ENCODE data around the gene TCF12.

TCF12 gene

DNA sequence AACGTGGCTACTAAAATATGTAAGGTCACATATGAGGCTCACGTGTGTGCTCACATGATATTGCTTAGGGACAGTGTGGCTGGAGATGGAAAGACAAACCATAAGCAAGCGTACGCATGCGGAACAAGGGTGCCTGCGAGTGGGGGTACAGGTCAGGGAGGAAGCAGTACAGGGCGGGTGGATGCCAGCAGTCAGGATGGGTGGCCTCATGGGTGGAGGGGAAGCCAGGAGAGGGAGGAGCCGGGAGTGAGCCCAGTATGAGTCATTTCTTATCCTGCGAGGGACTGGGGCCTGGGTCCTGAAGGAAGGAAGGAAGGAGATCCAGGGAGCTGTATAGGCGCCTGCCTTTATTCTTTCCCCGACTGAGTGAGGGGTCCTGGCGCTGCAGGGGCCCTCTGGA lies 415.8 kb downstream of the TCF12 start:
- no peak overlapping the region for H3K9ac ChIP-seq (ENCODE audit: low read length)
- no peak overlapping the region for H3K4me3 ChIP-seq (ENCODE audit: low read length)
- no peaks in the 10 kb centered on the region for H3K9me3 ChIP-seq (ENCODE audit: control insufficient read depth, low read depth, low read length)
- H3K36me3 ChIP-seq (ENCODE audit: control insufficient read depth, low read depth, low read length) = no peaks in the 10 kb centered on the region
- H3K27me3 ChIP-seq (ENCODE audit: control insufficient read depth, insufficient read depth, low read length) = no peaks in the 10 kb centered on the region
- H3K27ac ChIP-seq (ENCODE audit: low read length) = no peak overlapping the region
- no peaks in the 10 kb centered on the region for H3K4me1 ChIP-seq (ENCODE audit: control insufficient read depth, low read depth, low read length)

GRCh38 chr15:57335293-57335715 lies 416.9 kb downstream of the TCF12 start:
- H3K27ac ChIP-seq (ENCODE audit: low read length) = no peak overlapping the region
- H3K4me3 ChIP-seq (ENCODE audit: low read length) = no peak overlapping the region
- H3K9me3 ChIP-seq (ENCODE audit: control insufficient read depth, low read depth, low read length) = no peaks in the 10 kb centered on the region
- H3K27me3 ChIP-seq (ENCODE audit: control insufficient read depth, insufficient read depth, low read length) = no peaks in the 10 kb centered on the region
- H3K9ac ChIP-seq (ENCODE audit: low read length) = no peak overlapping the region
- H3K36me3 ChIP-seq (ENCODE audit: control insufficient read depth, low read depth, low read length) = no peaks in the 10 kb centered on the region
- no peaks in the 10 kb centered on the region for H3K4me1 ChIP-seq (ENCODE audit: control insufficient read depth, low read depth, low read length)

DNA sequence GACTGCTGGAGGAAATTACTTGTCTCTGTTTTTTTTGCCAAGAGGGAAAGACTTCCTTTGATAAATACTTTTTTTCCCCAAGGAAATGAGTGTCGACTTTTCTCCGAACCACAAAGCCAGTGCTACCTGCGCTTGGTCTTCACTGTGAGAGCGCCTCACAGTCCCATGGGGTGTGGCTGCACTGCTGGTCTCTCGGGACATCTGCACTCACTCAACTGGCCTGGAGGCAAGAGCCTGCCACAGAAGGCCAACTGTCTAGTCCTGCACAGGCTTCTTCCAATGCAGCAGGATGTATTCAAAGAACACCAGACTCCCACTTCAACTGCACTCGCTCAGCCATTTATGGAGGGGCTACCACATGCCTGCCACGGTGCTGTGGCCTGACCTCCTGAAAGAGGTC lies 417.3 kb downstream of the TCF12 start:
- no peaks in the 10 kb centered on the region for H3K4me1 ChIP-seq (ENCODE audit: control insufficient read depth, low read depth, low read length)
- H3K27ac ChIP-seq (ENCODE audit: low read length) = no peak overlapping the region
- no peaks in the 10 kb centered on the region for H3K27me3 ChIP-seq (ENCODE audit: control insufficient read depth, insufficient read depth, low read length)
- no peaks in the 10 kb centered on the region for H3K36me3 ChIP-seq (ENCODE audit: control insufficient read depth, low read depth, low read length)
- H3K4me3 ChIP-seq (ENCODE audit: low read length) = no peak overlapping the region
- no peak overlapping the region for H3K9ac ChIP-seq (ENCODE audit: low read length)
- no peaks in the 10 kb centered on the region for H3K9me3 ChIP-seq (ENCODE audit: control insufficient read depth, low read depth, low read length)

GRCh38 chr15:57337868-57338411 lies 419.5 kb downstream of the TCF12 start:
- Histone ChIP-seq H3K9ac (ENCODE audit: low read length) (no peak overlapping the region), H3K27ac (ENCODE audit: low read length) (no peak overlapping the region), H3K4me1 (ENCODE audit: control insufficient read depth, low read depth, low read length) (no peaks in the 10 kb centered on the region)

GRCh38 chr15:57339321-57339720 lies 420.9 kb downstream of the TCF12 start:
- H3K9ac ChIP-seq (ENCODE audit: low read length) = no peak overlapping the region
- H3K4me3 ChIP-seq (ENCODE audit: low read length) = no peak overlapping the region
- H3K27ac ChIP-seq (ENCODE audit: low read length) = no peak overlapping the region
- H3K4me1 ChIP-seq (ENCODE audit: control insufficient read depth, low read depth, low read length) = no peaks in the 10 kb centered on the region
- H3K27me3 ChIP-seq (ENCODE audit: control insufficient read depth, insufficient read depth, low read length) = no peaks in the 10 kb centered on the region
- H3K9me3 ChIP-seq (ENCODE audit: control insufficient read depth, low read depth, low read length) = no peaks in the 10 kb centered on the region
- H3K36me3 ChIP-seq (ENCODE audit: control insufficient read depth, low read depth, low read length) = no peaks in the 10 kb centered on the region

More at GRCh38 chr15:57337868-57338411, 419.5 kb downstream of the TCF12 start:
- no peaks in the 10 kb centered on the region for H3K9me3 ChIP-seq (ENCODE audit: control insufficient read depth, low read depth, low read length)
- no peaks in the 10 kb centered on the region for H3K36me3 ChIP-seq (ENCODE audit: control insufficient read depth, low read depth, low read length)
- H3K4me3 ChIP-seq (ENCODE audit: low read length) = no peak overlapping the region
- no peaks in the 10 kb centered on the region for H3K27me3 ChIP-seq (ENCODE audit: control insufficient read depth, insufficient read depth, low read length)

Measured in iPS-18a (cell line).